ENCODE results near the gene AIF1L.

DNA sequence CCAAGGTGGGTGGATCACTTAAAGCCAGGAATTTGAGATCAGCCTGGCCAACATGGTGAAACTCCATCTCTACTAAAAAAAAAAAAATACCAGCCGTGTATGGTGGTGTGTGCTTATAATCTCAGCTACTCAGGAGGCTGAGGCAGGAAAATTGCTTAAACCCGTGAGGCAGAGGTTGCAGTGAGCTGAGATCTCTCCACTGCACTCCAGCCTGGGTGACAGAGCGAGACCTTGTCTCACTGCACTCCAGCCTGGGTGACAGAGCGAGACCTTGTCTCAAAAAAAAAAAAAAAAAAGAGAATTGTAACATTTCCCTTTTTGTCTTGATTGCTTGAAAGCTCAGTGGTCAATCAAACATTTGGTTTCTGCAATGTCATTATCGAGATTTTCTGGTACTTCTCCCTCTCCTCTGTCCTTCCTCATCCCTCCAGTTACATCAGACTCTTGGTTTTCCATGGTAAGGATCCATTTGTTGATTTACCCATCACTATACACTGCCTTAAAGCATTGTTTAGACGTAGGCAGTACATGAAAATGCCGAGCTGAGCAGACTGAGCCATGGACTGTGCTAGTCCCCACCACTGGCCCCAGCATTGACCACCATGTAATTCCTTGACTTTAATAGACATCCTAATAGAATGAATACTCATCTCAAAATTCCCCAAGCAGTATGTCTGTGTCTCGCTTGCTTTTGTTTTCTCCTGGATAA lies 11.5 kb upstream of the AIF1L start:
- TF ChIP-seq, protein P1, sequence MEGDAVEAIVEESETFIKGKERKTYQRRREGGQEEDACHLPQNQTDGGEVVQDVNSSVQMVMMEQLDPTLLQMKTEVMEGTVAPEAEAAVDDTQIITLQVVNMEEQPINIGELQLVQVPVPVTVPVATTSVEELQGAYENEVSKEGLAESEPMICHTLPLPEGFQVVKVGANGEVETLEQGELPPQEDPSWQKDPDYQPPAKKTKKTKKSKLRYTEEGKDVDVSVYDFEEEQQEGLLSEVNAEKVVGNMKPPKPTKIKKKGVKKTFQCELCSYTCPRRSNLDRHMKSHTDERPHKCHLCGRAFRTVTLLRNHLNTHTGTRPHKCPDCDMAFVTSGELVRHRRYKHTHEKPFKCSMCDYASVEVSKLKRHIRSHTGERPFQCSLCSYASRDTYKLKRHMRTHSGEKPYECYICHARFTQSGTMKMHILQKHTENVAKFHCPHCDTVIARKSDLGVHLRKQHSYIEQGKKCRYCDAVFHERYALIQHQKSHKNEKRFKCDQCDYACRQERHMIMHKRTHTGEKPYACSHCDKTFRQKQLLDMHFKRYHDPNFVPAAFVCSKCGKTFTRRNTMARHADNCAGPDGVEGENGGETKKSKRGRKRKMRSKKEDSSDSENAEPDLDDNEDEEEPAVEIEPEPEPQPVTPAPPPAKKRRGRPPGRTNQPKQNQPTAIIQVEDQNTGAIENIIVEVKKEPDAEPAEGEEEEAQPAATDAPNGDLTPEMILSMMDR (IDR thresholded peaks at IDR 0.05): no peak
- TF ChIP-seq POLR2A (IDR thresholded peaks at IDR 0.05): no peak
